ENCODE results near the gene DHRS2. TPM values are rescaled to one million over a fixed set of nuclear protein-coding genes. Genes with fewer than 3 reads are reported as not detected.

Gene DHRS2
- total and polyA plus RNA-seq, 10 of the 15 experiments (the other 5 are each of a cell fraction or from before 2014, with no cell fraction given): 0.09 to 1.8 (median 0.73) TPM; not detected in 1

DNA sequence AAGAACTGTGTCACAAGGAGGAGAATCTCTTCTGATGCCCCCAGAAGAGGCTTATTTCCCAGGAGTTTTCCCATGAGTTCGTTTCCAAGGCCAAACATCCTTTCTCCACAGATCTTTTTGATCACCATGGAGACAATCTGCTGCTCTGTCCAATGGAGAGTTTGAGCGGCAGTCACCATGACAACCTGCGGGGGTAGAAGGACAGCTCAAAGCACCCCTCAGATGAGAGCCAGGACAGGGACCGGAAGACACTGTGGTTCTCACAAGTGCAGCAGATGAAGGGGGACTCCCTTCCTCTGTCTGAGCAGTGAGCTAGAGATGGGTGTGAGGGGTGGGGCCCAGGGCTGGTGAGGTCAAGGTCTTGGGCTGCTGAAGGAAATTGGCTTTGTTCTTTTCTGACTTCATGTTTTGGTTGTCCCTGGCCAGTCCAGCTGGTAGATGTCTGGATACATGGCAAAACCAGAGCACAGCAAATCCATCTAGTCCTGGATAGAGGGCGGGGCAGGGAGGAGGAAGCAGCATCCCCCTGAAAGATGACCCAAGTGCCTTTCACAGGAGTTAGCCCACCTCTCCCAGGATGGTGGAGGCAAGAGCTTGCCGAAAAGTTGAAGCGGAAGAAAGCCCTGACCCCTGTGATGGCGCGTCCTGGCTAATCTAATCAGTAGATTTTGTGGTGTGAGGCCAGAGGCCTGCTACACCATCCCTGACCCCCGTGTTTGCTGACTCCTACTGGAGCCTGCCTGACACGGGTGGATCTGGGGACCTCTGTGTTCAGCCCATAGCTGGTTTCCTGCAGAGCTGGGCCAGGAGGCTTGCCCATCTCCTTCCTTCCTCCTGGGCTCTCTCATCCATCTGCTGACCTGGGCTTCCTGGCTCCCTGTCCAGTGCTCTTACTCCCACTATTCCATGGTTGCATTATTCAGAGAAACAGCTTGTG, 24.4 kb downstream of the DHRS2 start (continued):
- TF ChIP-seq RCOR1 (conservative IDR thresholded peaks at IDR 0.05; ENCODE audit: low read depth, low read length) (no peak), RAD21 (IDR thresholded peaks at IDR 0.05; ENCODE audit: insufficient read depth, low read depth, low read length) (no peak), IKZF1 (conservative IDR thresholded peaks at IDR 0.05) (no peak), CEBPB (IDR thresholded peaks at IDR 0.05; ENCODE audit: borderline replicate concordance in 1 of 2, low read depth in 2 of 2, low read length in 2 of 2) (no peak), ZNF24 (IDR thresholded peaks at IDR 0.05) (no peak), BMI1 (IDR thresholded peaks at IDR 0.05; ENCODE audit: borderline replicate concordance) (peak; percentile 85), RUNX3 (IDR thresholded peaks at IDR 0.05; ENCODE audit: low read length) (peak; percentile 30; the same call in 1 of the 2 replicates), STAT1 (conservative IDR thresholded peaks at IDR 0.05) (no peak), MYC (IDR thresholded peaks at IDR 0.05; ENCODE audit: insufficient read depth, insufficient read length, insufficient replicate concordance, low read length, severe bottlenecking) (no peak), E2F8 (IDR thresholded peaks at IDR 0.05; ENCODE audit: low read depth, partially characterized antibody) (no peak), FOXM1 (IDR thresholded peaks at IDR 0.05; ENCODE audit: low read depth, low read length) (no peak)
- TF ChIP-seq, protein P1, sequence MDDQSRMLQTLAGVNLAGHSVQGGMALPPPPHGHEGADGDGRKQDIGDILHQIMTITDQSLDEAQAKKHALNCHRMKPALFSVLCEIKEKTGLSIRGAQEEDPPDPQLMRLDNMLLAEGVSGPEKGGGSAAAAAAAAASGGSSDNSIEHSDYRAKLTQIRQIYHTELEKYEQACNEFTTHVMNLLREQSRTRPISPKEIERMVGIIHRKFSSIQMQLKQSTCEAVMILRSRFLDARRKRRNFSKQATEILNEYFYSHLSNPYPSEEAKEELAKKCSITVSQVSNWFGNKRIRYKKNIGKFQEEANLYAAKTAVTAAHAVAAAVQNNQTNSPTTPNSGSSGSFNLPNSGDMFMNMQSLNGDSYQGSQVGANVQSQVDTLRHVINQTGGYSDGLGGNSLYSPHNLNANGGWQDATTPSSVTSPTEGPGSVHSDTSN (IDR thresholded peaks at IDR 0.05; ENCODE audit: insufficient replicate concordance, low read depth, low read length): peak; percentile 18

Data from GM12878 (cell line).